ENCODE measurements around the gene STAT5A.
"Not testable (repeated sequence)": the region's sequence is repeated elsewhere in the genome, so short reads cannot be mapped to it uniquely, and the experiment has no call there.

The STAT5A gene

GRCh38 chr17:42333053-42333452, 44.8 kb downstream of the STAT5A start:
- DNase-seq (ENCODE audit: low read depth in 2 of 2), result no peak

- DNase-seq (ENCODE audit: low read depth in 2 of 2), result no peak
Observed at GRCh38 chr17:42334677-42335076, 46.4 kb downstream of the STAT5A start.

GRCh38 chr17:42337442-42337841, 49.1 kb downstream of the STAT5A start:
- DNase-seq (ENCODE audit: low read depth in 2 of 2), result peak in 1 of 2 donors; percentile 34

- no peak for DNase-seq (ENCODE audit: low read depth in 2 of 2)
Observed at GRCh38 chr17:42338427-42338985, 50.2 kb downstream of the STAT5A start.

- no peak for DNase-seq (ENCODE audit: low read depth in 2 of 2)
Observed at GRCh38 chr17:42339221-42339620, 50.9 kb downstream of the STAT5A start.

- DNase-seq (ENCODE audit: low read depth in 2 of 2), result no peak
Observed at GRCh38 chr17:42340691-42341127, 52.4 kb downstream of the STAT5A start.

- DNase-seq (ENCODE audit: low read depth in 2 of 2), result no peak
Observed at GRCh38 chr17:42341568-42341967, 53.3 kb downstream of the STAT5A start.

- no peak for DNase-seq (ENCODE audit: low read depth in 2 of 2)
Observed at GRCh38 chr17:42342242-42343008, 54.1 kb downstream of the STAT5A start.

GRCh38 chr17:42345396-42346073, 57.2 kb downstream of the STAT5A start:
- DNase-seq (ENCODE audit: low read depth in 2 of 2), result no peak

- DNase-seq (ENCODE audit: low read depth in 2 of 2), result no peak
Observed at GRCh38 chr17:42346481-42346880, 58.2 kb downstream of the STAT5A start.

GRCh38 chr17:42347198-42347597, 58.9 kb downstream of the STAT5A start:
- DNase-seq (ENCODE audit: low read depth in 2 of 2), result no peak

GRCh38 chr17:42347606-42348005, 59.3 kb downstream of the STAT5A start:
- no peak for DNase-seq (ENCODE audit: low read depth in 2 of 2)

- DNase-seq (ENCODE audit: low read depth in 2 of 2), result no peak
Observed at GRCh38 chr17:42348104-42348503, 59.8 kb downstream of the STAT5A start.

GRCh38 chr17:42354956-42355843, 66.9 kb downstream of the STAT5A start:
- DNase-seq (ENCODE audit: low read depth in 2 of 2), result no peak

GRCh38 chr17:42358434-42358833, 70.1 kb downstream of the STAT5A start:
- no peak for DNase-seq (ENCODE audit: low read depth in 2 of 2)

- no peak for DNase-seq (ENCODE audit: low read depth in 2 of 2)
Observed at GRCh38 chr17:42359133-42359532, 70.8 kb downstream of the STAT5A start.

- not testable (repeated sequence) for DNase-seq (ENCODE audit: low read depth in 2 of 2)
Observed at GRCh38 chr17:42360388-42360787, 72.1 kb downstream of the STAT5A start.

All from stimulated activated CD4-positive, alpha-beta T cell treated with anti-CD3 and anti-CD28 coated beads, Interleukin-1b, Interleukin-23, amount 100 ng/mL, for 1 hour (primary cell).